Measurements from ENCODE around the gene POLE3. TPM values are rescaled to one million over a fixed set of nuclear protein-coding genes. Genes with fewer than 3 reads are reported as not detected.
"Not testable (repeated sequence)": the region's sequence is repeated elsewhere in the genome, so short reads cannot be mapped to it uniquely, and the experiment has no call there.

The POLE3 gene
- total and polyA plus RNA-seq, 2 experiments from 2014 or later = 39.2 to 81.3 TPM

DNA sequence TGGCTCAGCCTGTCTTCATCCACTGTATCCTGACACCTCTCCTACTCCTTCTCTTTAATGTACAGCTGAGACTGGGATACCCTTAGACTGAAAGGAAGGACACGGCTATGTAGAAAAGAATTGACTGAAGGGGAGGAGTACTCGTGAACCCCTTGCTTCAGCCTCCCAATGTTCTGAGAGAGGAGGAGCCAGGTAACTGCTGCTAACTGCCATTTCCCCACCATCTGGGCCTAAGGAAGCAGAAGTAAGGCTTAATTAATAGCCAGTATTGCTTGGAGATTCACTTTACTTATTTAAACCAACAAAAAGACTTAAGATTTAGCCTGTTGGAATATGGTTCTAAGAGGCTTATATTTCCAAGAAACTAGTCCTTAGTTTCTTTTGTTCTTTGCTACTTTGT is 34.3 kb upstream of the POLE3 start:
- H4K20me1 ChIP-seq (replicated peaks; ENCODE audit: insufficient read depth) = no peaks in the 10 kb centered on the region
- H3K27ac ChIP-seq (ENCODE audit: low read depth) = no peak overlapping the region
- Mint-ChIP-seq H3K27me3 (ENCODE audit: insufficient read depth, low read depth, poor library complexity) (no peaks in the 10 kb centered on the region), H3K4me1 (peaks cover 2% of the 10 kb centered on the region; the same call in 2 of the 3 replicates), H3K4me3 (no peak overlapping the region), H3K9me3 (no peaks in the 10 kb centered on the region), H3K36me3 (ENCODE audit: low read depth) (no peaks in the 10 kb centered on the region), H3K27ac (no peak overlapping the region)
- TF ChIP-seq ZNF114 (CRISPR knock-in tag; IDR thresholded peaks at IDR 0.05) (no peak), JUNB (IDR thresholded peaks at IDR 0.05; ENCODE audit: unreplicated experiment) (no peak)
- TF ChIP-seq, protein P1, sequence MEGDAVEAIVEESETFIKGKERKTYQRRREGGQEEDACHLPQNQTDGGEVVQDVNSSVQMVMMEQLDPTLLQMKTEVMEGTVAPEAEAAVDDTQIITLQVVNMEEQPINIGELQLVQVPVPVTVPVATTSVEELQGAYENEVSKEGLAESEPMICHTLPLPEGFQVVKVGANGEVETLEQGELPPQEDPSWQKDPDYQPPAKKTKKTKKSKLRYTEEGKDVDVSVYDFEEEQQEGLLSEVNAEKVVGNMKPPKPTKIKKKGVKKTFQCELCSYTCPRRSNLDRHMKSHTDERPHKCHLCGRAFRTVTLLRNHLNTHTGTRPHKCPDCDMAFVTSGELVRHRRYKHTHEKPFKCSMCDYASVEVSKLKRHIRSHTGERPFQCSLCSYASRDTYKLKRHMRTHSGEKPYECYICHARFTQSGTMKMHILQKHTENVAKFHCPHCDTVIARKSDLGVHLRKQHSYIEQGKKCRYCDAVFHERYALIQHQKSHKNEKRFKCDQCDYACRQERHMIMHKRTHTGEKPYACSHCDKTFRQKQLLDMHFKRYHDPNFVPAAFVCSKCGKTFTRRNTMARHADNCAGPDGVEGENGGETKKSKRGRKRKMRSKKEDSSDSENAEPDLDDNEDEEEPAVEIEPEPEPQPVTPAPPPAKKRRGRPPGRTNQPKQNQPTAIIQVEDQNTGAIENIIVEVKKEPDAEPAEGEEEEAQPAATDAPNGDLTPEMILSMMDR (conservative IDR thresholded peaks at IDR 0.05; ENCODE audit: low read depth in 2 of 2) = no peak
- no peak overlapping the region for H2AFZ ChIP-seq
- ATAC-seq (no peak), DNase-seq (ENCODE audit: low spot score) (no peak)
- no peaks in the 10 kb centered on the region for H3K9me2 ChIP-seq (ENCODE audit: insufficient read depth)
- H3F3A ChIP-seq (replicated peaks; ENCODE audit: low read depth) = no peaks in the 10 kb centered on the region
- no peaks in the 10 kb centered on the region for H3K79me2 ChIP-seq (replicated peaks; ENCODE audit: insufficient read depth)
- H3K27me3 ChIP-seq (ENCODE audit: insufficient read depth) = no peaks in the 10 kb centered on the region
- no peaks in the 10 kb centered on the region for H3K4me1 ChIP-seq (ENCODE audit: insufficient read depth)
- H3K4me3 ChIP-seq = no peak overlapping the region
- H3K4me2 ChIP-seq = no peak overlapping the region
- no peaks in the 10 kb centered on the region for H3K36me3 ChIP-seq (ENCODE audit: insufficient read depth)

DNA sequence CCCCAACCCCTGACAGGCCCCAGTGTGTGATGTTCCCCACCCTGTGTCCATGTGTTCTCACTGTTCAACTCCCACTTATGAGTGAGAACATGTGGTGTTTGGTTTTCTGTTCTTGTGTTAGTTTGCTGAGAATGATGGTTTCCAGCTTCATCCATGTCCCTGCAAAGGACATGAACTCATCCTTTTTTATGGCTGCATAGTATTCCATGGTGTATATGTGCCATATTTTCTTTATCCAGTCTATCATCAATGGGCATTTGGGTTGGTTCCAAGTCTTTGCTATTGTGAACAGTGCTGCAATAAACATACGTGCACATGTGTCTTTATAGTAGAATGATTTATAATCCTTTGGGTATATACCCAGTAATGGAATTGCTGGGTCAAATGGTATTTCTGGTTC is 27.2 kb upstream of the POLE3 start:
- DNase-seq (ENCODE audit: low spot score); H3K36me3 Mint-ChIP-seq (ENCODE audit: low read depth); H3K79me2 ChIP-seq (replicated peaks; ENCODE audit: insufficient read depth); H3K27ac Mint-ChIP-seq; H3K27ac ChIP-seq (ENCODE audit: low read depth); H3K4me3 ChIP-seq; H3K36me3 ChIP-seq (ENCODE audit: insufficient read depth); H3K4me3 Mint-ChIP-seq; H3K4me1 Mint-ChIP-seq; ATAC-seq; H3K27me3 Mint-ChIP-seq (ENCODE audit: insufficient read depth, low read depth, poor library complexity); H3K9me2 ChIP-seq (ENCODE audit: insufficient read depth); H4K20me1 ChIP-seq (replicated peaks; ENCODE audit: insufficient read depth); H2AFZ ChIP-seq; H3K4me2 ChIP-seq; H3F3A ChIP-seq (replicated peaks; ENCODE audit: low read depth); H3K4me1 ChIP-seq (ENCODE audit: insufficient read depth); H3K27me3 ChIP-seq (ENCODE audit: insufficient read depth): not testable (repeated sequence)
- peaks cover 45% of the 10 kb centered on the region for H3K9me3 Mint-ChIP-seq

DNA sequence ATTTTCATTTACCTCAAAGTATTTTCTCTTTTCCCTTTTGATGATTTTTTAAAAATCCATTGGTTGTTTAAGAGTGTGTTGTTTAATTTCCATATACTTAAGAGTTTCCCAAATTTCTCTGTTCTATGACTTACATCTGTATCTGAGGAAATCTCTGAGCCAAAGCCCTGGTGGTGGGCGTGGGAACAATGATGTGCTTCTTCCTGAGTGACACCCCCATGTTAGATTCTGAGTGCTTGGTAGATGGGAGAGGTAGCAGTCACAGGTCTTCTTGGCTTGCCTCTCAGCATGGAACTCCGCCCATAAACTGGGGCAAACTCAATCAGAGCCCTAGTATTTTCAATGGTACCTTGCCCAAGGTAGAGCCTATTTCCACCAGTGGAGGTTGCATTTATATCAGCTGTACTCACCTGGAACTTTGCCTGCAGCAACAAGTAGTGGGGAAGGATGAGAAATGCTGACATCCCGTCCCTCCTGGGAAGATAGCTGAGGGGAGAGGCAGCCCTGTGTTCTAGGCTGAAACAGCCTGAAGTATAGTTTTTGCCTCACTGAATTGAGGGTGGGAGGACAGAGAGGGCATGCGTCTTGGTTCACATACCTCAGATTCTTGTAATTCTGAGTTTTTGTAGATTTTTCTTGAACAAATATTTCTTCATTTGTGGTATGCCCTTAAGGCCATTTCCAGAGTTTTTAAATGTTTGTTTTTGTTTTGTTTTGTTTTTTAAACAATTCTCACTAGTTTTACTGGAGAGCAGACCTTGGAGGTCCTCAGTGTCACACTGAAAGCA is 26.4 kb upstream of the POLE3 start:
- H3K36me3 Mint-ChIP-seq (ENCODE audit: low read depth) = peaks cover 4% of the 10 kb centered on the region; the same call in 2 of the 3 replicates
- no peaks in the 10 kb centered on the region for H3K27me3 ChIP-seq (ENCODE audit: insufficient read depth)
- H3K9me3 Mint-ChIP-seq = peaks cover 45% of the 10 kb centered on the region
- H3K4me1 ChIP-seq (ENCODE audit: insufficient read depth) = no peaks in the 10 kb centered on the region
- no peaks in the 10 kb centered on the region for H3K4me1 Mint-ChIP-seq
- no peak overlapping the region for H3K27ac ChIP-seq (ENCODE audit: low read depth)
- peaks cover 3% of the 10 kb centered on the region for H3K27me3 Mint-ChIP-seq (ENCODE audit: insufficient read depth, low read depth, poor library complexity)
- H3K4me2 ChIP-seq = no peak overlapping the region
- H3K9me2 ChIP-seq (ENCODE audit: insufficient read depth) = no peaks in the 10 kb centered on the region
- H4K20me1 ChIP-seq (replicated peaks; ENCODE audit: insufficient read depth) = no peaks in the 10 kb centered on the region
- H3K79me2 ChIP-seq (replicated peaks; ENCODE audit: insufficient read depth) = no peaks in the 10 kb centered on the region
- H3K36me3 ChIP-seq (ENCODE audit: insufficient read depth) = peaks cover 4% of the 10 kb centered on the region; the same call in 1 of the 2 replicates
- no peak for ATAC-seq
- no peak overlapping the region for H2AFZ ChIP-seq
- H3K4me3 Mint-ChIP-seq = no peak overlapping the region
- H3F3A ChIP-seq (replicated peaks; ENCODE audit: low read depth) = no peaks in the 10 kb centered on the region
- no peak overlapping the region for H3K27ac Mint-ChIP-seq
- no peak for DNase-seq (ENCODE audit: low spot score)
- no peak overlapping the region for H3K4me3 ChIP-seq
- no peak for TF ChIP-seq ZNF331 (CRISPR knock-in tag; IDR thresholded peaks at IDR 0.05; ENCODE audit: low read depth)
- TF ChIP-seq EZH2phosphoT487 (IDR thresholded peaks at IDR 0.05; ENCODE audit: unreplicated experiment) = no peak
- TF ChIP-seq STAT1 (IDR thresholded peaks at IDR 0.05; ENCODE audit: unreplicated experiment) = no peak
- TF ChIP-seq, protein P2, sequence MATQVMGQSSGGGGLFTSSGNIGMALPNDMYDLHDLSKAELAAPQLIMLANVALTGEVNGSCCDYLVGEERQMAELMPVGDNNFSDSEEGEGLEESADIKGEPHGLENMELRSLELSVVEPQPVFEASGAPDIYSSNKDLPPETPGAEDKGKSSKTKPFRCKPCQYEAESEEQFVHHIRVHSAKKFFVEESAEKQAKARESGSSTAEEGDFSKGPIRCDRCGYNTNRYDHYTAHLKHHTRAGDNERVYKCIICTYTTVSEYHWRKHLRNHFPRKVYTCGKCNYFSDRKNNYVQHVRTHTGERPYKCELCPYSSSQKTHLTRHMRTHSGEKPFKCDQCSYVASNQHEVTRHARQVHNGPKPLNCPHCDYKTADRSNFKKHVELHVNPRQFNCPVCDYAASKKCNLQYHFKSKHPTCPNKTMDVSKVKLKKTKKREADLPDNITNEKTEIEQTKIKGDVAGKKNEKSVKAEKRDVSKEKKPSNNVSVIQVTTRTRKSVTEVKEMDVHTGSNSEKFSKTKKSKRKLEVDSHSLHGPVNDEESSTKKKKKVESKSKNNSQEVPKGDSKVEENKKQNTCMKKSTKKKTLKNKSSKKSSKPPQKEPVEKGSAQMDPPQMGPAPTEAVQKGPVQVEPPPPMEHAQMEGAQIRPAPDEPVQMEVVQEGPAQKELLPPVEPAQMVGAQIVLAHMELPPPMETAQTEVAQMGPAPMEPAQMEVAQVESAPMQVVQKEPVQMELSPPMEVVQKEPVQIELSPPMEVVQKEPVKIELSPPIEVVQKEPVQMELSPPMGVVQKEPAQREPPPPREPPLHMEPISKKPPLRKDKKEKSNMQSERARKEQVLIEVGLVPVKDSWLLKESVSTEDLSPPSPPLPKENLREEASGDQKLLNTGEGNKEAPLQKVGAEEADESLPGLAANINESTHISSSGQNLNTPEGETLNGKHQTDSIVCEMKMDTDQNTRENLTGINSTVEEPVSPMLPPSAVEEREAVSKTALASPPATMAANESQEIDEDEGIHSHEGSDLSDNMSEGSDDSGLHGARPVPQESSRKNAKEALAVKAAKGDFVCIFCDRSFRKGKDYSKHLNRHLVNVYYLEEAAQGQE (IDR thresholded peaks at IDR 0.05; ENCODE audit: unreplicated experiment) = no peak
- TF ChIP-seq, protein P1 (conservative IDR thresholded peaks at IDR 0.05; ENCODE audit: low read depth in 2 of 2) = no peak
- TF ChIP-seq, protein P3, sequence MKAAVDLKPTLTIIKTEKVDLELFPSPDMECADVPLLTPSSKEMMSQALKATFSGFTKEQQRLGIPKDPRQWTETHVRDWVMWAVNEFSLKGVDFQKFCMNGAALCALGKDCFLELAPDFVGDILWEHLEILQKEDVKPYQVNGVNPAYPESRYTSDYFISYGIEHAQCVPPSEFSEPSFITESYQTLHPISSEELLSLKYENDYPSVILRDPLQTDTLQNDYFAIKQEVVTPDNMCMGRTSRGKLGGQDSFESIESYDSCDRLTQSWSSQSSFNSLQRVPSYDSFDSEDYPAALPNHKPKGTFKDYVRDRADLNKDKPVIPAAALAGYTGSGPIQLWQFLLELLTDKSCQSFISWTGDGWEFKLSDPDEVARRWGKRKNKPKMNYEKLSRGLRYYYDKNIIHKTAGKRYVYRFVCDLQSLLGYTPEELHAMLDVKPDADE (IDR thresholded peaks at IDR 0.05) = no peak
- no peak for TF ChIP-seq CREB1 (CRISPR knock-in tag; IDR thresholded peaks at IDR 0.05; ENCODE audit: low read depth)
